HG03575 (cell line): Measurements from ENCODE around the gene STUM.

Experiments
- ATAC-seq: cut with Tn5 transposase; IDR thresholded peaks from one replicate; pipeline ENCODE4 v1.9.1; 2021; ENCODE audit not compliant: unreplicated experiment, insufficient number of reproducible peaks, low FRiP score; ENCODE audit errors: extremely low read depth

STUM gene

DNA sequence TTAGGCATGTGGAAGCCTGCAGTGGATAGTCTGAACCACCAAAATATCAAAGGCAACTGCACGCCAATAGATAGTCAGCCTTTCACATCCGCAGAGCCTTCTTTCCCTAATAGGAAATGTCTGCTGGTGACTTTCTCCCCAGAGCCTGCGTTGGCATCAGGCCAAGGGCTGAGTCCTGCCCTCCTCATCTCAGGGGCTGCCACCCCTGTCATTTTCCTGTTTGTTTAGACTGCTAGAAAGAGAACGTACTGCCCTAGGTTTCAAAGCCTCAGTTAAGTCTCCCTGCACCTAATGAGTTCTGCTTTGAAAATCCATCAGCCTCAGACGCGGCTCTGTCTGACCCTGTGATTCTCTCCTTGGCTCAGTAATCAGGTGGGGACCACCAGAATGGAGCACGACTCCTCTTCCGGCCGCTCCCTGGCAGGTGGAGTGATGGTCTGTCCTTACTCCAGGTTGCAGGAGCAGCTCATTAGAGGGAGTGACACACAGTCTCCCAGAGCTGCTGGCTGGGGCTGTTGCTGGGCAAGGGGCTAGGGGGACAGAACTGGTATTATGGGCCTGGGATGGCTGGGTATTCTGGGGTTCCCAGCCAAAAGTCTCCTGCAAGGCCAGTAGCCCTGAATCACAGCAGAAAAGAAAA, 27.3 kb downstream of the STUM start:
- no peak for ATAC-seq

GRCh38 chr1:226576601-226577000, 28.0 kb downstream of the STUM start:
- ATAC-seq = no peak

DNA sequence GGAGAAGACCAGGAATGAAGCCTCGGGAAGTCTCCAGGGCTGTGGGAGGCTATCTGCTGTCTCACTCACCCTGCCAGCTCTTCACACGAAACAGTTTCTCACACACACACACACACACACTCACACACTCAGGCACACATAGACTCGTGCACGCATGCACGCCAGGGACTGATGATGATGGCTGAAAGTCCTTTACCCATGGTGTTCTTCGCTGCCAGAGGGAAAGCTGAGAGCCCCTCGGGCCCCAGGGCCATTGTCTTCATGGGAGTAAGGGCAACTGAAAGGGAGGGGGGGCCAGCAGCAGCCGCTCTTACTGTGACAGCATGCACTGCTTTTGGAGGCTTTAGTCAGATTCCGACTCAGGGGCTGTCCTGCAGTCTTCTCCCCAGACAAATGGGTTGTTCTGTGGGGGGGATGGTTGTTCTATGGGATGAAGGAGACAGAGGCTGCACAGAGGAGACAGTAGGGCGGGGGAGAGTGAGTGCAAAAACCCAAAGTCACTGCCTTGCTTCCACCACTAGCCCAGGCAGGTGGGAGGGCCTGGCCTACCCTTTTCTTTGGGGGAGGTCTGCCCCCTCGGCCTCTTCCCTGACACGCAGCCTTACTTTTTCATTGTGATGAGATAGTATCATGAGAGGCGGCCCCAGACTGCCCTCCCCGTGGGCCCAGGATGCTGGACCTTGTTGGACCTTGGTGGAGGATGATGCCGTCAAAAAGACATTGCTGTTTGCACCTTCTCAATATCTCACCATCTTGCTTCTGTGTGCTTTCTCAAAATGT, 29.0 kb downstream of the STUM start:
- no peak for ATAC-seq

DNA sequence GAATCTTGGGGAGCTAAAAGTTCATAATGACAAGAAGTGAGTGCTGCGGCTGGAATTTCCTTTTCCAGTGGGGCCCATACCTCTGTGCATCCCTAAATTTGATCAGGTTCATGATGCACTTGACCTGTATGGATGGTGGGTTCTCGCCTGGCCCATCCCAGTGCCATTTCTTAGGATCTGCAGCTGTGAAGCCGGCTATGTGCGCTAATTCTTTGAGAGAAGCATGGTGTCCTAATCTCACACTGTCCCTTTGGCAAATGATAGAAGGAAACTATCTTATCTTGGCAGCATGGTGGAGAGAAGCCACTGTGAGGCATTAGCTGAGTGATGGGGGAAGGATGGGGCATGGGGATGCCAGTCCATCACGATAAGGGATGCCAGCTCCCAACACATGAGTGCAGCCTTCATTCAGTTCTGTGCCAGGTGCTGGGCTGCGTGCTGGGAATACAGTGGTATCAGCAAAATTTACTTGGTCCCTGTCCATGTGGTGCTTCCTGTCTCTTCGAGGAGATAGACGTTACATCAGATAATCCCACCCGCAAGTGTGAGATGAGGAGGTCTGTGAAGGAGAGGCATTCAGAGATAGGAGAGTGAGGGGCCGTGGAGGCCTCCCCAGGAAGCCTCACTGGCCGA, 30.5 kb downstream of the STUM start:
- no peak for ATAC-seq

GRCh38 chr1:226579781-226580323, 31.3 kb downstream of the STUM start:
- no peak for ATAC-seq

DNA sequence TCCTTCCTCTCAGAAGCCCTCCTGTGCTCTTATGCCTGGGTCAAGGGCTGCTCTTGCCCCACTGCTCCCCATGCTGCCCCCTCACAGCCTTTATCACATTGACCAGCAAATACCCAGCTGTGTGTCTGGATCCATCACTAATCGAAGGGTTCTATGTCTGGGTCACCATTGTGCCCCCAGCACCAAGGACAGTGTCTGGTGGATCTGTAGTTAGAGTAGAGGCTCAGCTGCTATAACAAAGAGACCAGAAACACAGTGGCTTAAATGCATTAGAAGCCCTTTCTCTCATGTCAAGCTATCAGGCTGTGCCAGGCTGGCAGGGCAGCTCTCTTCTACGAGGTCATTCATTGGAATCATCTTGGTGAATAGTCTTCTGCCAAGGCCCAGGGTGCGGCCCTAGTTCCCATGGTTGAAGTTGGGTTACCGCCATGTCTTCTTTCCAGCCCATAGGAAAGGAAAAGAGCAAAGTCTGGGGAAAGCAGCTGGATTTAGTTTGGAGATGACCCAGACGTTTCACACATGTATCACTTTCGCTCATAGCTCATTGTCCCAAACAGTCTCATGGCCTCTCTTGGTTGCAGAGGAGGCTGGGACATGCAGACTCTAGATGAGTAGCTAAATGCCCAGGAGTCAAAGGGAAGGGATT, 32.2 kb downstream of the STUM start:
- ATAC-seq = no peak

GRCh38 chr1:226581650-226582330, 33.2 kb downstream of the STUM start:
- ATAC-seq = no peak

GRCh38 chr1:226582966-226583365, 34.4 kb downstream of the STUM start:
- ATAC-seq = no peak

DNA sequence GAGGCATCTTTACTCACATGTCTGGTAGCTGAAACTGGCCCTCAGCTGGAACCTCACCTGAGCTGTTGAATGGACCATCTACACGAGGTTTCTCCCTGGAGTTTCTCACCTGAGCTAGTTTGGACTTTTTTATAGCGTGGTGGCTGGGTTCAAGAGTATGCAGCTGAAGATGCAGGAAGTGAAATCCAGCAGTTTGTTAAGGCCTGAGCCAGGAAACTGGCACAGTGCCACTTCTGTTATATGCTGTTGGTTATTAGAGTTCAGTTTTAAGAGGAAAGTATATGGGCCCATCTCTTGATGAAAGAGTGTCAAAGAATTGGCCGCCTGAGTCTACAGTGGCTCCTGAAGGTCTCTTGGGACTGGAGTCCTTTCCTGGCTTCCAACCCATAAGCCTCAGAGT, 35.6 kb downstream of the STUM start:
- ATAC-seq = no peak

GRCh38 chr1:226586116-226586515, 37.6 kb downstream of the STUM start:
- no peak for ATAC-seq

DNA sequence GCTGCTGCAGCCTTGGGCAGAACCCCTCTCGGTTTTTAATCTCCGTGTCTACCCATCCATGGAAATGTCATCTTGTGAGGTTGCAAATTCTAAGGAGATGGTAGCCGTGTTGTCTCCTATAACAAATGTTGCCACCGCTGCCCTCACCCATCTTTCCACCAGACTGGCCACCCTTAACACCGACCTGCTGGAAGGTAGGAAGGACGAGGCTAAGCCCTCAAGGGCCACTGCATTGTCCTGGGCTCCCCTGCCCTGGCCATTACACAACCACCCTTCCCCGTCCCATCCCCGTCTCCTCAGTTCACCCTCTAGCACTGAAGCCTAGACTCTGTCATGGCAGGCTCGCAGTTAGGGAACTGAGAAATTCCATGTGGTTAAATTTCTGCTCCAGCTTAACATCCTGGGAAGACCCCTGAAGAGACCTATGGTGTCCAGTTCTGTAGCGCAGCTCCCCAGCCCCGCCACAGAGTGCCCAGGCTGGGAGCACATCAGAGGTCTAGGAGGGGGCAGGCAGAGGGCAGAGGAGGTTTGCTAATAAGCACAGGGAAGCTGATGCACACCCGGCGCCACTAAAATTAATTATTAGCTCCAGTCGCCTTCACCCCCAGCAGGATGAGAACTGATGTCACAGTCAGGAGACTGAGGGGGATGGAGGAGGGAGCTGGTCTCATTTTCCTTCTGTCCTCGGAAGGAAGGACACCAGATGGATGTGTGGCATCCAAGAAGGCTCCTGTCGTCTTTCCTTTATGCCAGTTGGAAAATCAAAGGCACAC, 38.3 kb downstream of the STUM start:
- no peak for ATAC-seq

- no peak for ATAC-seq
These were observed 39.9 kb downstream of the STUM start for GRCh38 chr1:226588484-226588883.

- ATAC-seq = no peak
These were observed 40.6 kb downstream of the STUM start for GRCh38 chr1:226589008-226589733.

DNA sequence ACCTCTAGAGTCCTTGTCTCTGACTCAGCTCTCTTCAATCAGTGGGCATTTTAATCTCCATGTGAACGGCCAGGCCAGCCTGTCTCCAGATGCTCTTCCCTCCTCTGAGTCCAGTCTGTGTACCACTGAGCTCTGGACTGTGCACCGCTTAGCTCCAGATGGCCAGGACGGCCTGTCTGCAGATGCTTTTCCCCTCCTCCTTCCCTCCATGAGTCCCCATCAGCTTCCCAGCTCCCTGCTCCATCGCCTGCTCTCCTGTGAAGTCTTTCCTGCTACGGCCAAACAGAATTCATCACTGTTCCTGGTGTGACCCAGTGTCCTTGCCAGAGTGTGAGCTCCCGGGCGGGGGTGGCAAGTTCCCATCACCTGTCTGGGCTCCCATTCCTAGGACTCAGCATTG, 42.0 kb downstream of the STUM start:
- ATAC-seq = no peak

GRCh38 chr1:226593541-226593940, 45.0 kb downstream of the STUM start:
- no peak for ATAC-seq

GRCh38 chr1:226596531-226597165, 48.1 kb downstream of the STUM start:
- ATAC-seq = no peak
